Vagina (tissue), 2 donors: ENCODE measurements around the gene TGFBR3.

Source experiments
- CTCF ChIP-seq, 3 experiments: fragments of 450-650 bp in 2 of 3; fragments of 200-600 bp in 1 of 3; sonication (generic) in 1 of 3; IDR thresholded peaks; one replicate each; pipeline ENCODE4 v1.5.1; 2017 to 2019; ENCODE audit warnings: antibody characterized with exemption in 3 of 3, mild to moderate bottlenecking in 2 of 3, moderate library complexity in 2 of 3
- POLR2A ChIP-seq, 2 donors: fragments of 450-650 bp; IDR thresholded peaks; one replicate each; pipeline ENCODE4 v1.6.1; 2017; ENCODE audit warnings: antibody characterized with exemption in 2 of 2, mild to moderate bottlenecking in 2 of 2, moderate library complexity in 2 of 2
- POLR2AphosphoS5 ChIP-seq, 2 donors: sonication (generic); formaldehyde crosslinking; IDR thresholded peaks; one replicate each; pipeline ENCODE4 v1.9.0; 2017; ENCODE audit warnings: antibody characterized with exemption in 2 of 2, mild to moderate bottlenecking in 2 of 2, low read depth in 1 of 2; ENCODE audit not compliant: insufficient read depth in 1 of 2

- TF ChIP-seq POLR2A (IDR thresholded peaks at IDR 0.05) (no peak), CTCF (IDR thresholded peaks at IDR 0.05) (no peak), POLR2AphosphoS5 (IDR thresholded peaks at IDR 0.05; ENCODE audit: insufficient read depth in 1 of 2, low read depth in 1 of 2) (peak; percentile 35 to 76)
Observed at GRCh38 chr1:91891454-91891853, 5.5 kb upstream of the TGFBR3 start.
